Vagina (tissue), 2 donors: ENCODE results near the gene TAS2R40. TPM values are rescaled to one million over a fixed set of nuclear protein-coding genes. Genes with fewer than 3 reads are reported as not detected.
"Not testable (repeated sequence)": the region's sequence is repeated elsewhere in the genome, so short reads cannot be mapped to it uniquely, and the experiment has no call there.

ENCODE experiments used
- DNase-seq, 2 donors: peaks; one replicate each; pipeline ENCODE4 v3.0.0-alpha.2; 2017; ENCODE audit errors: extremely low spot score in 2 of 2
- H3K27ac ChIP-seq: fragments of 200-600 bp; sonication (generic); one replicate; pipeline ENCODE4 v1.5.1; 2019
- H3K27me3 ChIP-seq: fragments of 200-600 bp; sonication (generic); one replicate; pipeline ENCODE4 v1.5.1; 2019
- H3K36me3 ChIP-seq, 2 donors: fragments of 200-600 bp; sonication (generic); one replicate each; pipeline ENCODE4 v1.5.1; 2017 to 2019
- H3K4me1 ChIP-seq: fragments of 200-600 bp; sonication (generic); one replicate; pipeline ENCODE4 v1.5.1; 2019
- H3K4me3 ChIP-seq, 2 donors: fragments of 200-600 bp; sonication (generic); 1 replicate in 1 of 2; 2 replicates in 1 of 2; pipeline ENCODE4 v1.5.1; 2016 to 2019
- H3K9me3 ChIP-seq: fragments of 200-600 bp; sonication (generic); one replicate; pipeline ENCODE4 v1.5.1; 2019
- CTCF ChIP-seq, 3 experiments: fragments of 450-650 bp in 2 of 3; fragments of 200-600 bp in 1 of 3; sonication (generic) in 1 of 3; IDR thresholded peaks; one replicate each; pipeline ENCODE4 v1.5.1; 2017 to 2019; ENCODE audit warnings: antibody characterized with exemption in 3 of 3, mild to moderate bottlenecking in 2 of 3, moderate library complexity in 2 of 3
- POLR2A ChIP-seq, 2 donors: fragments of 450-650 bp; IDR thresholded peaks; one replicate each; pipeline ENCODE4 v1.6.1; 2017; ENCODE audit warnings: antibody characterized with exemption in 2 of 2, mild to moderate bottlenecking in 2 of 2, moderate library complexity in 2 of 2
- POLR2AphosphoS5 ChIP-seq, 2 donors: sonication (generic); formaldehyde crosslinking; IDR thresholded peaks; one replicate each; pipeline ENCODE4 v1.9.0; 2017; ENCODE audit warnings: antibody characterized with exemption in 2 of 2, mild to moderate bottlenecking in 2 of 2, low read depth in 1 of 2; ENCODE audit not compliant: insufficient read depth in 1 of 2
- intact Hi-C: fragments of 100-400 bp; cut with DNase I; formaldehyde crosslinking; loops from one replicate; pipeline ENCODE4 v1.15.1; 2023
- total RNA-seq: library from RNA; depleted of rRNA; stranded (reverse); fragments of >200 nt; gene quantifications from one replicate; pipeline ENCODE4 v1.2.3, GENCODE V29; 2016

Gene TAS2R40
- total RNA-seq, 1 donor from 2014 or later, result not detected

DNA sequence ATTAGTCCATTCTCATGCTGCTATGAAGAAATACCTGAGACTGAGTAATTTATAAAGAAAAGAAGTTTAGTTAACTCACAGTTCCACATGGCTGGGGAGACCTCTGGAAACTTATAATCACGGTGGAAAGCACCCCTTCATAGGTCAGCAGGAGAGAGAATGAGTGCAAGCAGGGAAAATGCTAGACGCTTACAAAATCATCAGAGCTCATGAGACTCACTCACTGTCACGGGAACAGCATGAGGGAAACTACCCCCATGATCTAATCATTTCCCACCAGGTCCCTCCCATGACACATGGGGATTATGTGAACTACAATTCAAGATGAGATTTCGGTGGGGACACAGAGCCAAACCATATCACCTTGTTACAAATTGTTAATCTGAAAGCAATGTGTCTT, 22.8 kb upstream of the TAS2R40 start:
- H3K27me3 ChIP-seq, result no peaks in the 10 kb centered on the region
- H3K36me3 ChIP-seq, result no peaks in the 10 kb centered on the region
- H3K9me3 ChIP-seq, result no peaks in the 10 kb centered on the region
- DNase-seq, result no peak
- no peak overlapping the region for H3K4me3 ChIP-seq
- intact Hi-C loops, result no loop called here
- H3K4me1 ChIP-seq, result no peaks in the 10 kb centered on the region
- TF ChIP-seq POLR2AphosphoS5 (IDR thresholded peaks at IDR 0.05; ENCODE audit: insufficient read depth in 1 of 2, low read depth in 1 of 2) (no peak), POLR2A (IDR thresholded peaks at IDR 0.05) (no peak), CTCF (IDR thresholded peaks at IDR 0.05) (no peak)
- H3K27ac ChIP-seq, result no peak overlapping the region

DNA sequence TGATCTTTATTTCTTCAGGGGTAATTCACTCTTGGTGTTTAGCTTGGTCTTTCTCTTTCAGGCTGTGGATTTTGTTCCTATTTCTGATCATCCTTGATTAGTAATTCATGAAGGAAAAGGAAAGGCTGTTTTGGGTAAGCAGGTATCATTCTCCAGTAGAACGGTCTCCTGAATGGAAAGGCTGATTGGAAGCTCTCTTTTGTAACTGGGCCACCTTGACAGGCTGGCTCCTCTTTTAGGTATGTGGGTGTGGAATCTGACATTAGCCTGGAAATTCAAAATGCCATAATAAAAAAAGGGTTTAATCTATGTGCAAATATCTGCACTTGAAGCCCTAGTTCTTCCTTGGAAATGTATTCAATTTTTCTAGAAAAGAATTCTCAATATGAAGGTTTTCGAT, 19.7 kb upstream of the TAS2R40 start:
- Histone ChIP-seq H3K36me3 (no peaks in the 10 kb centered on the region), H3K27ac (no peak overlapping the region), H3K4me3 (no peak overlapping the region), H3K4me1 (no peaks in the 10 kb centered on the region), H3K27me3 (no peaks in the 10 kb centered on the region), H3K9me3 (no peaks in the 10 kb centered on the region)
- intact Hi-C loops, result no loop called here
- TF ChIP-seq POLR2A (IDR thresholded peaks at IDR 0.05), result no peak
- no peak for TF ChIP-seq POLR2AphosphoS5 (IDR thresholded peaks at IDR 0.05; ENCODE audit: insufficient read depth in 1 of 2, low read depth in 1 of 2)
- TF ChIP-seq CTCF (IDR thresholded peaks at IDR 0.05), result no peak
- DNase-seq, result no peak

- intact Hi-C loops, result no loop called here
- TF ChIP-seq POLR2AphosphoS5 (IDR thresholded peaks at IDR 0.05; ENCODE audit: insufficient read depth in 1 of 2, low read depth in 1 of 2) (no peak), POLR2A (IDR thresholded peaks at IDR 0.05) (no peak), CTCF (IDR thresholded peaks at IDR 0.05) (no peak)
- no peaks in the 10 kb centered on the region for H3K36me3 ChIP-seq
- H3K27ac ChIP-seq, result no peak overlapping the region
- no peaks in the 10 kb centered on the region for H3K9me3 ChIP-seq
- no peak for DNase-seq
- no peak overlapping the region for H3K4me3 ChIP-seq
- no peaks in the 10 kb centered on the region for H3K4me1 ChIP-seq
- H3K27me3 ChIP-seq, result no peaks in the 10 kb centered on the region
These were observed 18.5 kb upstream of the TAS2R40 start for GRCh38 chr7:143203386-143203785.

GRCh38 chr7:143205560-143206293, 16.1 kb upstream of the TAS2R40 start:
- no peak for DNase-seq
- no peaks in the 10 kb centered on the region for H3K9me3 ChIP-seq
- H3K36me3 ChIP-seq, result no peaks in the 10 kb centered on the region
- TF ChIP-seq CTCF (IDR thresholded peaks at IDR 0.05) (no peak), POLR2A (IDR thresholded peaks at IDR 0.05) (no peak), POLR2AphosphoS5 (IDR thresholded peaks at IDR 0.05; ENCODE audit: insufficient read depth in 1 of 2, low read depth in 1 of 2) (no peak)
- H3K4me3 ChIP-seq, result no peak overlapping the region
- H3K27ac ChIP-seq, result no peak overlapping the region
- no peaks in the 10 kb centered on the region for H3K27me3 ChIP-seq
- intact Hi-C loops, result no loop called here
- H3K4me1 ChIP-seq, result no peaks in the 10 kb centered on the region

GRCh38 chr7:143210541-143210940, 11.3 kb upstream of the TAS2R40 start:
- no peaks in the 10 kb centered on the region for H3K4me1 ChIP-seq
- H3K36me3 ChIP-seq, result no peaks in the 10 kb centered on the region
- TF ChIP-seq POLR2AphosphoS5 (IDR thresholded peaks at IDR 0.05; ENCODE audit: insufficient read depth in 1 of 2, low read depth in 1 of 2) (no peak), POLR2A (IDR thresholded peaks at IDR 0.05) (no peak), CTCF (IDR thresholded peaks at IDR 0.05) (no peak)
- H3K27ac ChIP-seq, result no peak overlapping the region
- H3K4me3 ChIP-seq, result no peak overlapping the region
- H3K27me3 ChIP-seq, result no peaks in the 10 kb centered on the region
- intact Hi-C loops, result loop anchor here (5.0 to 10.0 kb wide), 2 partner anchors 198 to 356 kb away; partner anchors contain the start of gene EPHB6
- DNase-seq, result no peak
- no peaks in the 10 kb centered on the region for H3K9me3 ChIP-seq

- not testable (repeated sequence) for H3K4me1 ChIP-seq, H3K4me3 ChIP-seq, H3K36me3 ChIP-seq, H3K27ac ChIP-seq, H3K27me3 ChIP-seq, H3K9me3 ChIP-seq, DNase-seq
- intact Hi-C loops, result loop anchor here (5.0 to 10.0 kb wide), 2 partner anchors 201 to 359 kb away; partner anchors contain the start of gene EPHB6
These were observed 8.4 kb upstream of the TAS2R40 start for GRCh38 chr7:143213478-143213877.
